HEK293 (cell line): ENCODE measurements around the gene HAO1.

Experiments used
- CTCF ChIA-PET: fragments of 350-600 bp; formaldehyde crosslinking; extraction: SDS; loops from one replicate; lab custom pipeline; 2021; ENCODE audit warnings: antibody characterized with exemption; lab: Yijun Ruan, JAX
- POLR2A ChIA-PET: fragments of 300-600 bp; formaldehyde crosslinking; extraction: SDS; loops from one replicate; lab custom pipeline; 2020; ENCODE audit warnings: antibody characterized with exemption, inconsistent platforms; lab: Yijun Ruan, JAX
- H3K27ac ChIP-seq: fragments of 200-500 bp; sonication (Bioruptor generic); 2 replicates; pipeline ENCODE4 v1.5.1; 2014; ENCODE audit warnings: low read depth, low read length, control low read depth, inconsistent platforms; ENCODE audit errors: extremely low read depth
- H3K36me3 ChIP-seq, 2 experiments: fragments of 200-500 bp in 1 of 2; sonication (Bioruptor generic) in 1 of 2; 1 replicate in 1 of 2; 2 replicates in 1 of 2; pipeline ENCODE4 v1.5.1; 2014 to 2017; ENCODE audit warnings: inconsistent platforms in 2 of 2, low read length in 2 of 2; ENCODE audit not compliant: control insufficient read depth in 2 of 2, insufficient read depth in 1 of 2
- H3K4me1 ChIP-seq: fragments of 200-500 bp; sonication (Bioruptor generic); 2 replicates; pipeline ENCODE4 v1.5.1; 2014; ENCODE audit warnings: mild to moderate bottlenecking, low read length, inconsistent platforms; ENCODE audit not compliant: control insufficient read depth, insufficient read depth
- H3K4me3 ChIP-seq: 2 replicates; pipeline ENCODE4 v1.5.1; 2011; ENCODE audit warnings: low read depth, mild to moderate bottlenecking, control low read depth, low read length, moderate library complexity
- H3K9me3 ChIP-seq: fragments of 200-500 bp; sonication (Bioruptor generic); 2 replicates; pipeline ENCODE4 v1.5.1; 2014; ENCODE audit warnings: low read depth, low read length, inconsistent platforms; ENCODE audit not compliant: control insufficient read depth, insufficient read depth
- GLI2 ChIP-seq: fragments of 450-650 bp; formaldehyde crosslinking; IDR thresholded peaks from 2 replicates; pipeline ENCODE4; 2017; ENCODE audit warnings: missing biosample characterization, missing genetic modification characterization, low read depth, borderline replicate concordance
- HOXC10 ChIP-seq: sonication (generic); formaldehyde crosslinking; IDR thresholded peaks from 2 replicates; pipeline ENCODE4 v1.8.1; 2023; ENCODE audit warnings: mild to moderate bottlenecking, missing genetic modification reagents
- HOXD13 ChIP-seq: sonication (generic); formaldehyde crosslinking; IDR thresholded peaks from 2 replicates; pipeline ENCODE4 v1.8.0; 2022; ENCODE audit warnings: missing genetic modification reagents, borderline replicate concordance
- MEIS1 ChIP-seq: sonication (generic); formaldehyde crosslinking; IDR thresholded peaks from 2 replicates; pipeline ENCODE4 v1.8.1; 2022; ENCODE audit warnings: missing genetic modification reagents, mild to moderate bottlenecking, borderline replicate concordance
- MZF1 ChIP-seq: fragments of 450-650 bp; formaldehyde crosslinking; IDR thresholded peaks from 2 replicates; pipeline ENCODE4 v1.5.1; 2017; ENCODE audit warnings: missing biosample characterization, missing genetic modification characterization, borderline replicate concordance
- OSR2 ChIP-seq: fragments of 450-650 bp; formaldehyde crosslinking; IDR thresholded peaks from 2 replicates; pipeline ENCODE4 v1.5.1; 2016; ENCODE audit warnings: missing biosample characterization, missing genetic modification characterization
- RBAK ChIP-seq: fragments of 450-650 bp; formaldehyde crosslinking; IDR thresholded peaks from 2 replicates; pipeline ENCODE4 v1.5.1; 2016; ENCODE audit warnings: missing biosample characterization, missing genetic modification characterization
- ZFP41 ChIP-seq: fragments of 450-650 bp; formaldehyde crosslinking; IDR thresholded peaks from 2 replicates; pipeline ENCODE4 v1.5.1; 2016; ENCODE audit warnings: missing biosample characterization, missing genetic modification characterization, borderline replicate concordance
- ZNF121 ChIP-seq: fragments of 450-650 bp; formaldehyde crosslinking; IDR thresholded peaks from 2 replicates; pipeline ENCODE4 v1.5.1; 2016; ENCODE audit warnings: missing biosample characterization, missing genetic modification characterization
- ZNF140 ChIP-seq: fragments of 450-650 bp; formaldehyde crosslinking; IDR thresholded peaks from 2 replicates; pipeline ENCODE4 v1.5.1; 2016; ENCODE audit warnings: missing biosample characterization, missing genetic modification characterization
- ZNF2 ChIP-seq: fragments of 450-650 bp; formaldehyde crosslinking; IDR thresholded peaks from 2 replicates; pipeline ENCODE4 v1.5.1; 2016; ENCODE audit warnings: missing biosample characterization, missing genetic modification characterization
- ZNF202 ChIP-seq: fragments of 450-650 bp; formaldehyde crosslinking; IDR thresholded peaks from 2 replicates; pipeline ENCODE4 v1.5.1; 2016; ENCODE audit warnings: missing biosample characterization, missing genetic modification characterization, borderline replicate concordance
- ZNF211 ChIP-seq: fragments of 450-650 bp; formaldehyde crosslinking; IDR thresholded peaks from 2 replicates; pipeline ENCODE4 v1.5.1; 2016; ENCODE audit warnings: low read depth, missing biosample characterization, missing genetic modification characterization
- ZNF223 ChIP-seq: fragments of 450-650 bp; formaldehyde crosslinking; IDR thresholded peaks from 2 replicates; pipeline ENCODE4 v1.5.1; 2016; ENCODE audit warnings: missing biosample characterization, missing genetic modification characterization
- ZNF24 ChIP-seq: fragments of 450-650 bp; formaldehyde crosslinking; IDR thresholded peaks from 2 replicates; pipeline ENCODE4 v1.5.1; 2016; ENCODE audit warnings: missing biosample characterization, missing genetic modification characterization
- ZNF274 ChIP-seq, 2 experiments: fragments of 200-500 bp in 1 of 2; fragments of 450-650 bp in 1 of 2; sonication (Bioruptor generic) in 1 of 2; formaldehyde crosslinking in 1 of 2; IDR thresholded peaks; 2 replicates each; pipeline versions ENCODE4 v1.5.1 to v1.6.1; 2014 to 2016; ENCODE audit warnings: borderline replicate concordance in 1 of 2, inconsistent platforms in 1 of 2, low read length in 1 of 2, missing biosample characterization in 1 of 2, missing genetic modification characterization in 1 of 2
- ZNF292 ChIP-seq: fragments of 450-650 bp; formaldehyde crosslinking; IDR thresholded peaks from 2 replicates; pipeline ENCODE4 v1.5.1; 2016; ENCODE audit warnings: low read depth, missing biosample characterization, missing genetic modification characterization, borderline replicate concordance
- ZNF341 ChIP-seq: fragments of 450-650 bp; formaldehyde crosslinking; IDR thresholded peaks from 2 replicates; pipeline ENCODE4; 2016; ENCODE audit warnings: low read depth, missing biosample characterization, missing genetic modification characterization
- ZNF354C ChIP-seq: fragments of 450-650 bp; formaldehyde crosslinking; IDR thresholded peaks from 2 replicates; pipeline ENCODE4 v1.5.1; 2016; ENCODE audit warnings: missing biosample characterization, missing genetic modification characterization, low read depth, borderline replicate concordance
- ZNF37A ChIP-seq: fragments of 450-650 bp; IDR thresholded peaks from 2 replicates; pipeline ENCODE4 v1.5.1; 2018; ENCODE audit warnings: missing biosample characterization, missing genetic modification characterization
- ZNF530 ChIP-seq: fragments of 450-650 bp; formaldehyde crosslinking; IDR thresholded peaks from 2 replicates; pipeline ENCODE4 v1.5.1; 2016; ENCODE audit warnings: low read depth, missing biosample characterization, missing genetic modification characterization
- ZNF561 ChIP-seq: fragments of 450-650 bp; IDR thresholded peaks from 2 replicates; pipeline ENCODE4 v1.5.1; 2018; ENCODE audit warnings: missing biosample characterization, missing genetic modification characterization, borderline replicate concordance
- ZNF623 ChIP-seq: fragments of 450-650 bp; formaldehyde crosslinking; IDR thresholded peaks from 2 replicates; pipeline ENCODE4 v1.5.1; 2016; ENCODE audit warnings: missing biosample characterization, missing genetic modification characterization
- ZSCAN23 ChIP-seq: fragments of 450-650 bp; formaldehyde crosslinking; IDR thresholded peaks from 2 replicates; pipeline ENCODE4 v1.5.1; 2016; ENCODE audit warnings: missing biosample characterization, missing genetic modification characterization
- TF ChIP-seq, protein P1 (sequence below): fragments of 450-650 bp; IDR thresholded peaks from 2 replicates; pipeline ENCODE4 v1.5.1; 2018; ENCODE audit warnings: missing biosample characterization, missing genetic modification characterization
- TF ChIP-seq, protein P2 (sequence below): fragments of 450-650 bp; formaldehyde crosslinking; IDR thresholded peaks from 2 replicates; pipeline ENCODE4 v1.5.1; 2016; ENCODE audit warnings: missing biosample characterization, missing genetic modification characterization, borderline replicate concordance

The HAO1 gene

DNA sequence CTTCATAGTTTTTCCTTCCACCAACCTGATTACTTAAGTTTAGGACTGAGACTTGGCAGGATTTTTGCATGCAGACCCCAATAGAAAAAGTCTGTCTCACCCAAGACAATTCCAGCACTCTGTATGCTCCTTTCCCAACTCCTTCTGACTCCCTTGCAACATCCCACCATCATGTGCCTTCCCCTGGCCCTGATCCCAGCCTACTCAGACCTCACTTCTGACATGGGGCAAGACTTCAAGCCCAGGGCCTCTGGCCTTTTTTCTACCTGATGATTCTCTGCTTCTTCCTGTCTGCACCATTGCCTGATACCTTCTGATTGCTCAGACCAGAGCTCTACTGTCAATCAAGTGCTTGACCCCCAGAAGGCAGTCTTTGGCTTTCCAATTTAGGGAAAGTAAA, 96.6 kb downstream of the HAO1 start:
- H3K4me1 ChIP-seq = no peaks in the 10 kb centered on the region
- H3K9me3 ChIP-seq = no peaks in the 10 kb centered on the region
- H3K27ac ChIP-seq = no peak overlapping the region
- H3K4me3 ChIP-seq = no peak overlapping the region
- ChIA-PET CTCF (interaction anchor here (0.7 to 1.0 kb wide), 2 partner anchors 16 to 174 kb away, joined by 4 read pairs; no protein-coding TSS in a partner anchor), POLR2A (no interaction called here)
- TF ChIP-seq ZNF211 = no peak
- no peak for TF ChIP-seq HOXD13 (CRISPR knock-in tag)
- no peak for TF ChIP-seq ZNF140 (tag by site-specific recombination)
- TF ChIP-seq ZNF341 = no peak
- no peak for TF ChIP-seq MEIS1
- TF ChIP-seq ZSCAN23 (tag by site-specific recombination) = no peak
- no peak for TF ChIP-seq ZNF354C
- no peak for TF ChIP-seq HOXC10
- TF ChIP-seq ZNF223 = no peak
- no peak for TF ChIP-seq ZNF623 (tag by site-specific recombination)
- no peaks in the 10 kb centered on the region for H3K36me3 ChIP-seq

DNA sequence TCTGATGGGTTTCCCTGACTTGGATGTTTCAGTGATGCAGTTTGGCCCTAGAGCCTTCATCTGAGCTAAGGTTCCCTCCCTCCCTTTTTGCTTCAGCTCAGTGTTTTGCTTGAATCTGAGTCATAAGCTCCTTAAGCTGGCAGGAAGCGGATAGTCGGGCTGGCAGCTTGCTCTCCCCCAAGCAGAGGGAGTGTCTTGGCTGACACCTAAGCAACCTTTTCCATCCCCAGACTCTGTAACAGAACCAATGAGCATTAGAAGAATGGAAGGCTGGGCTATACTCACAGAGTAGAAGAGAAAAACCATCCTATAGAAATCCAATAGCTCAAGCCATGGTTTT, 98.3 kb downstream of the HAO1 start:
- Histone ChIP-seq H3K36me3 (no peaks in the 10 kb centered on the region), H3K4me3 (no peak overlapping the region), H3K9me3 (no peaks in the 10 kb centered on the region), H3K27ac (no peak overlapping the region), H3K4me1 (no peaks in the 10 kb centered on the region)
- ChIA-PET CTCF (interaction anchor here (0.6 to 1.1 kb wide), 3 partner anchors 18 to 1693 kb away, joined by 3 to 4 read pairs (median 3); no protein-coding TSS in a partner anchor), POLR2A (no interaction called here)
- TF ChIP-seq ZNF223 (no peak), ZNF37A (tag by site-specific recombination) (no peak), ZFP41 (tag by site-specific recombination) (no peak), MZF1 (tag by site-specific recombination) (no peak), ZNF274 (IDR thresholded peaks at IDR 0.05; ENCODE audit: low read length) (no peak), ZNF274 (tag by site-specific recombination; IDR thresholded peaks at IDR 0.05; ENCODE audit: borderline replicate concordance) (no peak), ZNF202 (no peak), OSR2 (no peak)

DNA sequence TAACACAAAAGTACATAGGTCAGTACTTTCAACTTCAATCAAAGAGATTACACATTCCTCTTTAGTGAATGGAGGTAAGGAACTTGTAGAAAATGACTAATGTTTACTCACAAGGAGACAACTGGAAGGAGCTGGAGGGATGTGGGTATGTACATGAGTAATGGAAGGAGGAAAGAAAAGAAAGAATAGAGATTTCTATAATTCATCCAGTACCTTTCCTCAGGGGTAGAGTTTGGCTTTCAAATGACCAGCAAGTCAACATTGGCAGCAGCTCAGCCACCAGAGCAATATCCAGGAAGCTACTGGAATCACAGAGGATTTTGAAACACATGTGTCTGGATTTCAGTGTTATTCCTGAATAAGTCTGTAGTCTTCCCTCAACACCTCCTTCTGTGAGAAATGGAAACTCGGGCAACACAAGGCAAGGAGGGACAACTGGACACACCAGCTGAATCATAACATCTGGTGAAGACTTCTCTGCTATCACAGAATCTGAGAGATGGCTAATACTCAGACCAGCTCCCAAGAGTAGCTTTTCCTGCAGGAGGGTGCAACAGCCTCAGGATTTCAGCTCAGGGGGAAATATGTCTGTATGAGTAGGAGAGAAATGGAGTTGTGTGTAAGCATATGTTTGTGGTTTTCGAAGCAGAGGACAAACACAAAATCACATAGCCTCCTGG, 98.8 kb downstream of the HAO1 start:
- no peak overlapping the region for H3K27ac ChIP-seq
- H3K9me3 ChIP-seq = no peaks in the 10 kb centered on the region
- TF ChIP-seq ZNF2 (tag by site-specific recombination) (no peak), ZNF530 (tag by site-specific recombination) (no peak), ZNF292 (tag by site-specific recombination) (no peak)

DNA sequence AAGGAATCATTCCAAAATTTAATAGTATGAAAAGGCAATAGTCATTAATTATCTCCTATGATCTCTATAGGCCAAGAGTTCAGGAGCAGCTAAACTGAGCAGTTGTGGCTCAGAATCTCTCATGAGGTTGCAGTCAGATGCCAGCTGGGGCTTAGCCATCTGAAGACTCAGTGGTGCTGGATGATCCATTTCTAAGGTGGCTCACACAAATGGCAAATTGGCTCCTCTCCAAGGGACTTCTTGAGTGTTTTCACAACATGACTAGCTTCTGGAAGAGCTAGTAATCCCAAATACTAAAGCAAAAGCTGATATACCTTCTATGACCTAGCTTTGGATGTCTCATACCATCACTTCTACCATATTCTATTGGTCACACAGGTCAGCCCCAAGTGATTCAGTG, 104.2 kb downstream of the HAO1 start:
- no peaks in the 10 kb centered on the region for H3K36me3 ChIP-seq
- POLR2A ChIA-PET = no interaction called here
- CTCF ChIA-PET = interaction anchor here (0.6 to 0.7 kb wide), 2 partner anchors 24 to 1648 kb away, joined by 3 read pairs; no protein-coding TSS in a partner anchor
- H3K4me3 ChIP-seq = no peak overlapping the region
- H3K4me1 ChIP-seq = no peaks in the 10 kb centered on the region
- H3K27ac ChIP-seq = no peak overlapping the region
- H3K9me3 ChIP-seq = no peaks in the 10 kb centered on the region
- TF ChIP-seq GLI2 (tag by site-specific recombination) (no peak), ZNF24 (tag by site-specific recombination) (no peak), ZNF561 (no peak), RBAK (tag by site-specific recombination) (no peak), ZNF121 (tag by site-specific recombination) (no peak)
- TF ChIP-seq, protein P1, sequence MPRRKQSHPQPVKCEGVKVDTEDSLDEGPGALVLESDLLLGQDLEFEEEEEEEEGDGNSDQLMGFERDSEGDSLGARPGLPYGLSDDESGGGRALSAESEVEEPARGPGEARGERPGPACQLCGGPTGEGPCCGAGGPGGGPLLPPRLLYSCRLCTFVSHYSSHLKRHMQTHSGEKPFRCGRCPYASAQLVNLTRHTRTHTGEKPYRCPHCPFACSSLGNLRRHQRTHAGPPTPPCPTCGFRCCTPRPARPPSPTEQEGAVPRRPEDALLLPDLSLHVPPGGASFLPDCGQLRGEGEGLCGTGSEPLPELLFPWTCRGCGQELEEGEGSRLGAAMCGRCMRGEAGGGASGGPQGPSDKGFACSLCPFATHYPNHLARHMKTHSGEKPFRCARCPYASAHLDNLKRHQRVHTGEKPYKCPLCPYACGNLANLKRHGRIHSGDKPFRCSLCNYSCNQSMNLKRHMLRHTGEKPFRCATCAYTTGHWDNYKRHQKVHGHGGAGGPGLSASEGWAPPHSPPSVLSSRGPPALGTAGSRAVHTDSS = no peak
- TF ChIP-seq, protein P2, sequence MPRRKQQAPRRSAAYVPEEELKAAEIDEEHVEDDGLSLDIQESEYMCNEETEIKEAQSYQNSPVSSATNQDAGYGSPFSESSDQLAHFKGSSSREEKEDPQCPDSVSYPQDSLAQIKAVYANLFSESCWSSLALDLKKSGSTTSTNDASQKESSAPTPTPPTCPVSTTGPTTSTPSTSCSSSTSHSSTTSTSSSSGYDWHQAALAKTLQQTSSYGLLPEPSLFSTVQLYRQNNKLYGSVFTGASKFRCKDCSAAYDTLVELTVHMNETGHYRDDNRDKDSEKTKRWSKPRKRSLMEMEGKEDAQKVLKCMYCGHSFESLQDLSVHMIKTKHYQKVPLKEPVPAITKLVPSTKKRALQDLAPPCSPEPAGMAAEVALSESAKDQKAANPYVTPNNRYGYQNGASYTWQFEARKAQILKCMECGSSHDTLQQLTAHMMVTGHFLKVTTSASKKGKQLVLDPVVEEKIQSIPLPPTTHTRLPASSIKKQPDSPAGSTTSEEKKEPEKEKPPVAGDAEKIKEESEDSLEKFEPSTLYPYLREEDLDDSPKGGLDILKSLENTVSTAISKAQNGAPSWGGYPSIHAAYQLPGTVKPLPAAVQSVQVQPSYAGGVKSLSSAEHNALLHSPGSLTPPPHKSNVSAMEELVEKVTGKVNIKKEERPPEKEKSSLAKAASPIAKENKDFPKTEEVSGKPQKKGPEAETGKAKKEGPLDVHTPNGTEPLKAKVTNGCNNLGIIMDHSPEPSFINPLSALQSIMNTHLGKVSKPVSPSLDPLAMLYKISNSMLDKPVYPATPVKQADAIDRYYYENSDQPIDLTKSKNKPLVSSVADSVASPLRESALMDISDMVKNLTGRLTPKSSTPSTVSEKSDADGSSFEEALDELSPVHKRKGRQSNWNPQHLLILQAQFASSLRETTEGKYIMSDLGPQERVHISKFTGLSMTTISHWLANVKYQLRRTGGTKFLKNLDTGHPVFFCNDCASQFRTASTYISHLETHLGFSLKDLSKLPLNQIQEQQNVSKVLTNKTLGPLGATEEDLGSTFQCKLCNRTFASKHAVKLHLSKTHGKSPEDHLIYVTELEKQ (tag by site-specific recombination) = no peak

More for the DNA sequence above, 98.8 kb downstream of the HAO1 start:
- POLR2A ChIA-PET = no interaction called here
- H3K36me3 ChIP-seq = no peaks in the 10 kb centered on the region
- no peaks in the 10 kb centered on the region for H3K4me1 ChIP-seq
- CTCF ChIA-PET = interaction anchor here (0.6 to 1.1 kb wide), 3 partner anchors 19 to 1692 kb away, joined by 3 to 4 read pairs (median 3); no protein-coding TSS in a partner anchor
- no peak overlapping the region for H3K4me3 ChIP-seq
